CD4-positive, alpha-beta T cell (primary cell): Measurements from ENCODE around the gene DPP9. TPM values are rescaled to one million over a fixed set of nuclear protein-coding genes. Genes with fewer than 3 reads are reported as not detected.

Experiments used
- ATAC-seq: fragments of 200-7000 bp; cut with Tn5 transposase; one replicate; pipeline ENCODE4 v1.10.0; 2022; ENCODE audit warnings: mild to moderate bottlenecking; ENCODE audit not compliant: poor library complexity
- CTCF ChIA-PET: fragments of 350-600 bp; sonication (Branson Sonifier 250); formaldehyde crosslinking; loops from one replicate; lab custom pipeline; 2021; ENCODE audit warnings: antibody characterized with exemption, inconsistent platforms; lab: Charles Lee
- POLR2A ChIA-PET: fragments of 350-600 bp; sonication (Branson Sonifier 250); formaldehyde crosslinking; loops from one replicate; lab custom pipeline; 2021; ENCODE audit warnings: antibody characterized with exemption, inconsistent platforms; lab: Charles Lee
- DNase-seq, 14 experiments: peaks; one replicate each; pipeline ENCODE4 v3.0.0-alpha.2; 2013 to 2020; ENCODE audit warnings: mixed read lengths in 2 of 14
- H3K27ac ChIP-seq, 2 donors: one replicate each; pipeline versions ENCODE4 v1.5.1 to v1.7.0; 2013; ENCODE audit warnings: low read length in 2 of 2, low read depth in 1 of 2, mild to moderate bottlenecking in 1 of 2
- H3K27me3 ChIP-seq, 2 experiments: 1 replicate in 1 of 2; 2 replicates in 1 of 2; pipeline versions ENCODE4 v1.6.1 to v1.7.0; 2013; ENCODE audit warnings: low read length in 2 of 2, control low read depth in 1 of 2, mild to moderate bottlenecking in 1 of 2, moderate library complexity in 1 of 2; ENCODE audit not compliant: insufficient read depth in 2 of 2, control insufficient read depth in 1 of 2
- H3K36me3 ChIP-seq: one replicate; pipeline ENCODE4 v1.6.1; 2013; ENCODE audit warnings: low read length, control low read depth; ENCODE audit not compliant: insufficient read depth
- H3K4me1 ChIP-seq: one replicate; pipeline ENCODE4 v1.6.1; 2013; ENCODE audit warnings: low read length, control low read depth; ENCODE audit not compliant: insufficient read depth
- H3K4me3 ChIP-seq: one replicate; pipeline ENCODE4 v1.5.1; 2013; ENCODE audit warnings: mild to moderate bottlenecking, low read length, moderate library complexity
- H3K9me3 ChIP-seq, 2 experiments: 1 replicate in 1 of 2; 2 replicates in 1 of 2; pipeline versions ENCODE4 v1.6.1 to v1.7.0; 2013; ENCODE audit warnings: low read length in 2 of 2, mild to moderate bottlenecking in 2 of 2, control low read depth in 1 of 2, moderate library complexity in 1 of 2; ENCODE audit not compliant: control insufficient read depth in 1 of 2, insufficient read depth in 1 of 2
- H3K27ac Mint-ChIP-seq: one replicate; pipeline ENCODE4 v1.8.0; 2020; ENCODE audit warnings: mixed read lengths
- H3K27me3 Mint-ChIP-seq: one replicate; pipeline ENCODE4 v1.8.0; 2021; ENCODE audit warnings: mixed read lengths
- H3K36me3 Mint-ChIP-seq: one replicate; pipeline ENCODE4 v1.8.0; 2021; ENCODE audit warnings: low read depth, mixed read lengths
- H3K4me1 Mint-ChIP-seq: one replicate; pipeline ENCODE4 v1.8.0; 2021; ENCODE audit warnings: low read depth, mixed read lengths
- H3K4me3 Mint-ChIP-seq: one replicate; pipeline ENCODE4 v1.8.0; 2020; ENCODE audit warnings: mild to moderate bottlenecking, mixed read lengths
- H3K9me3 Mint-ChIP-seq: one replicate; pipeline ENCODE4 v1.8.0; 2020; ENCODE audit warnings: mixed read lengths
- CTCF ChIP-seq: fragments of 200-600 bp; IDR thresholded peaks from one replicate; pipeline ENCODE4 v1.8.0; 2022; ENCODE audit warnings: antibody characterized with exemption, mild to moderate bottlenecking
- intact Hi-C, 2 experiments: fragments of 100-400 bp; cut with DNase I in 1 of 2; cut with micrococcal nuclease in 1 of 2; formaldehyde crosslinking; loops; one replicate each; pipeline versions ENCODE4 v1.15.1 to v1.9.0; 2023 to 2025; cut with DNase I, micrococcal nuclease
- total RNA-seq, 174 experiments: library from RNA in 2 of 174; stranded (reverse) in 2 of 174; gene quantifications; one replicate each; pipeline ENCODE4 v1.2.3 and lab custom pipeline; 2021 to 2026

DPP9 gene
- total RNA-seq, 2 experiments from 2014 or later: 67.9 to 72.8 TPM

- ATAC-seq: no peak
- Mint-ChIP-seq H3K27me3 (no peaks in the 10 kb centered on the region), H3K9me3 (no peaks in the 10 kb centered on the region), H3K4me3 (no peak overlapping the region), H3K27ac (no peak overlapping the region), H3K4me1 (no peaks in the 10 kb centered on the region), H3K36me3 (peaks cover 64% of the 10 kb centered on the region)
- Histone ChIP-seq H3K9me3 (no peaks in the 10 kb centered on the region), H3K27me3 (no peaks in the 10 kb centered on the region), H3K4me3 (no peak overlapping the region), H3K27ac (no peak overlapping the region), H3K36me3 (peaks cover 72% of the 10 kb centered on the region), H3K4me1 (no peaks in the 10 kb centered on the region)
- CTCF ChIA-PET: no interaction called here
- TF ChIP-seq CTCF: no peak
- peak in 1 of 14 experiments; percentile 15 for DNase-seq
- POLR2A ChIA-PET: no interaction called here
- intact Hi-C loops: no loop called here
Observed at GRCh38 chr19:4688587-4688986, 35.1 kb downstream of the DPP9 start.

DNA sequence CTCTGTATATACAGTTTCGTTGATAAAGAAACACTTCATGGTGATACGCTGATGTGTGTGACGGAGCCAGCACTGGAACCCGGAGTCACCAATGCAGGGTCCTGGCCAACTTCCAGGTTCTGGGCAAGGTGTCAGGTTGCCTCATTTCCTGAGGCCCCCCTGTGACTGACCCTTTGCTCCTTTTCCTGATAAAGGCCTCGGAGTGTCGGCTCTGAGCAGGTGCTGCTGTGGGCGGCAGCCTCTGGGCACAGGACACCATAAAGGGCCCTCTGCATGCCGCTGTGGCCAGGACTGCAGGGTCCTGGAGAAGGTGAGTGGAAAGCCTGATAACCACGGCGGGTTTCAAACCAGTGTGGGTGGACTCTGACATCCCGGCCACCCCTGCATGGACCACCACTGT lies 36.2 kb downstream of the DPP9 start:
- H3K4me3 Mint-ChIP-seq: no peak overlapping the region
- H3K36me3 ChIP-seq: peaks cover 68% of the 10 kb centered on the region
- POLR2A ChIA-PET: no interaction called here

DNA sequence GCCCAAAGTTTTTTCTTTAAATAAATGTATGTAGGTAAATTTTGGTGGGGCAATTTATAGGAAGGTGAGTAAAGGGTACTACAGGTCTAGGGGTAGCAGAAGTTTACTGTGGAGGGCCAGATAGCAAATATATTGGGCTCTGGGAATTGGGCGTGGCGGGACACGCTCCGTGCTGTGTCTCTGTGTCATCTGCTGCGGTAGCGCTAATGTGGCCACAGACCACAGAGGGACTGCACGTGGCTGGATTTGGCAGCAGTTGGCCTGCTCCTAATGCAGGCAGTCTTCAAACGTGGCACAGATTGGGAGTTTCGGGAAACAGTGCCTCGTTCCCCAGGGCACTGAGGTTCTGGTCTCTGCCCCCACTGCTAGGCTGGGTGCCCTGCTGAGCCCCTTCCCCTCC lies 36.9 kb downstream of the DPP9 start:
- intact Hi-C loops: no loop called here
- H3K9me3 ChIP-seq: no peaks in the 10 kb centered on the region
- no peak for ATAC-seq
- DNase-seq: no peak
- no peak overlapping the region for H3K27ac ChIP-seq
- H3K27me3 ChIP-seq: no peaks in the 10 kb centered on the region
- ChIA-PET POLR2A (no interaction called here), CTCF (no interaction called here)
- H3K4me3 ChIP-seq: no peak overlapping the region
- no peaks in the 10 kb centered on the region for H3K27me3 Mint-ChIP-seq
- H3K36me3 ChIP-seq: peaks cover 66% of the 10 kb centered on the region
- no peaks in the 10 kb centered on the region for H3K4me1 Mint-ChIP-seq
- no peaks in the 10 kb centered on the region for H3K9me3 Mint-ChIP-seq
- no peak overlapping the region for H3K27ac Mint-ChIP-seq
- no peaks in the 10 kb centered on the region for H3K4me1 ChIP-seq
- H3K36me3 Mint-ChIP-seq: peaks cover 59% of the 10 kb centered on the region
- no peak for TF ChIP-seq CTCF
- no peak overlapping the region for H3K4me3 Mint-ChIP-seq

More for the DNA sequence above, 36.2 kb downstream of the DPP9 start:
- Mint-ChIP-seq H3K4me1 (no peaks in the 10 kb centered on the region), H3K27me3 (no peaks in the 10 kb centered on the region), H3K36me3 (peaks cover 59% of the 10 kb centered on the region), H3K9me3 (no peaks in the 10 kb centered on the region), H3K27ac (no peak overlapping the region)
- H3K27ac ChIP-seq: no peak overlapping the region
- no peak for TF ChIP-seq CTCF
- CTCF ChIA-PET: no interaction called here
- ATAC-seq (no peak), DNase-seq (no peak)
- no peaks in the 10 kb centered on the region for H3K9me3 ChIP-seq
- no peaks in the 10 kb centered on the region for H3K4me1 ChIP-seq
- intact Hi-C loops: no loop called here
- no peak overlapping the region for H3K4me3 ChIP-seq
- H3K27me3 ChIP-seq: no peaks in the 10 kb centered on the region
